SK-N-SH (cell line): ENCODE data around the gene HOXB5.

Source experiments
- EP300 ChIP-seq, 2 experiments: IDR thresholded peaks; 2 replicates each; pipeline versions ENCODE4 v1.4.0 to v1.6.1; 2012; ENCODE audit warnings: borderline replicate concordance in 1 of 2, low read depth in 1 of 2, low read length in 1 of 2
- MEF2A ChIP-seq: IDR thresholded peaks from 2 replicates; pipeline ENCODE4 v1.4.0; 2012; ENCODE audit warnings: low read depth, borderline replicate concordance
- NFIC ChIP-seq: IDR thresholded peaks from 2 replicates; pipeline ENCODE4 v1.4.0; 2012; ENCODE audit warnings: borderline replicate concordance
- NRF1 ChIP-seq: IDR thresholded peaks from 2 replicates; pipeline ENCODE4 v1.6.1; 2012; ENCODE audit warnings: low read depth, mild to moderate bottlenecking, low read length
- POLR2AphosphoS5 ChIP-seq: IDR thresholded peaks from 2 replicates; pipeline ENCODE4 v1.6.1; 2012; ENCODE audit warnings: low read depth, low read length
- RCOR1 ChIP-seq: fragments of 150-350 bp; IDR thresholded peaks from 2 replicates; pipeline ENCODE4 v1.6.1; 2017; ENCODE audit warnings: antibody characterized with exemption, low read length
- RFX5 ChIP-seq: IDR thresholded peaks from 2 replicates; pipeline ENCODE4 v1.6.1; 2012; ENCODE audit warnings: mild to moderate bottlenecking, improper control_type of control experiment, low read length
- SIN3A ChIP-seq: IDR thresholded peaks from 2 replicates; pipeline ENCODE4 v1.6.1; 2012; ENCODE audit warnings: low read depth, mild to moderate bottlenecking, low read length, moderate library complexity, borderline replicate concordance
- TAF1 ChIP-seq: IDR thresholded peaks from 2 replicates; pipeline ENCODE4 v1.6.1; 2012; ENCODE audit warnings: low read depth, mild to moderate bottlenecking, low read length, moderate library complexity, borderline replicate concordance
- TF ChIP-seq, protein P1 (sequence below): fragments of 150-350 bp; IDR thresholded peaks from 2 replicates; pipeline ENCODE4 v1.6.1; 2017; ENCODE audit warnings: antibody characterized with exemption, low read length, low read depth, borderline replicate concordance
- TF ChIP-seq, protein P2 (sequence below): IDR thresholded peaks from 2 replicates; pipeline ENCODE4; 2012
- TF ChIP-seq, protein P3 (sequence below): fragments of 200-600 bp; sonication (generic); IDR thresholded peaks from 2 replicates; pipeline ENCODE4 v1.6.1; 2017; ENCODE audit warnings: antibody characterized with exemption, mild to moderate bottlenecking, moderate library complexity
- TF ChIP-seq, protein P4 (sequence below): IDR thresholded peaks from 2 replicates; pipeline ENCODE4 v1.4.0; 2012; ENCODE audit warnings: low read depth
- TF ChIP-seq, protein P5 (sequence below): IDR thresholded peaks from 2 replicates; pipeline ENCODE4 v1.6.1; 2012; ENCODE audit warnings: mild to moderate bottlenecking, low read depth, low read length, moderate library complexity

DNA sequence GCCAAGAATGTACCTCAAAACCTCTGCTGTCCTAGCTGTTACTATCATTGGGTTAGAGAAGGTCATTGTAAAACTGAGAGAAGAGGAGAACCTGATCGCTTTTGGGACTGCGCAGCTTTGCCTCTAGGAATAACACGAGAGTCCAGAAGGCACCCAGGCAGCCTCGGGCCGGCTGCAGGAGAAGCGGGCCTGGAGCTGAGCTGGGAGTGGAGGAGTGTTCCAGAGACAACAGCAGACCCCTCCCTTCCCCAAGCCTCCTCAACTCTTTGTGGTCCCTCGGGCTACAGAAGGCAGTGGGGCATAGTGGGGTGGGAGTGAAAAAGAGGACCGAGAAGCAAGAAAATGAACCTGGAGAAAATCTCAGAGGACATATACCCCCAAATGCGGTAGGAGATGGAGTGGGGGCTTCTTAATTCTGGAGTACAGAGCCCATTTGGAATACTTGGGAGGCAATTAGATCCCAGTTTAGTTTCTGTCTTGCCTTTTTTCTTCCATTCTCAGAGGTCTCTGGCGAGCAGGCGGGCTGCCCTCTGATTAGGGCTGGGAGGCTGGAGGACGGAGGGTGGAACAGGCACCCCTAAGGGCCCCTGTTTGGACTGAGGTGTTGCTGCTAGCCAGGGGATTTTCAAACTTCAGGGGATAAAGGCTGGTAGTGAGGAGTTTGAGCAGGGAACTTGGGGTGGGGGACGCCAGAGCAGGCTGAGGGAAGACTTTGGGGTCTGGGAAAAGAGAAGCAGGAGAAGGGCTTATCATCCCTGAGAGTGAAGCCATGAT lies 35.3 kb downstream of the HOXB5 start:
- TF ChIP-seq, protein P1, sequence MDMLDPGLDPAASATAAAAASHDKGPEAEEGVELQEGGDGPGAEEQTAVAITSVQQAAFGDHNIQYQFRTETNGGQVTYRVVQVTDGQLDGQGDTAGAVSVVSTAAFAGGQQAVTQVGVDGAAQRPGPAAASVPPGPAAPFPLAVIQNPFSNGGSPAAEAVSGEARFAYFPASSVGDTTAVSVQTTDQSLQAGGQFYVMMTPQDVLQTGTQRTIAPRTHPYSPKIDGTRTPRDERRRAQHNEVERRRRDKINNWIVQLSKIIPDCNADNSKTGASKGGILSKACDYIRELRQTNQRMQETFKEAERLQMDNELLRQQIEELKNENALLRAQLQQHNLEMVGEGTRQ, result no peak
- no peak for TF ChIP-seq TAF1
- TF ChIP-seq, protein P2, sequence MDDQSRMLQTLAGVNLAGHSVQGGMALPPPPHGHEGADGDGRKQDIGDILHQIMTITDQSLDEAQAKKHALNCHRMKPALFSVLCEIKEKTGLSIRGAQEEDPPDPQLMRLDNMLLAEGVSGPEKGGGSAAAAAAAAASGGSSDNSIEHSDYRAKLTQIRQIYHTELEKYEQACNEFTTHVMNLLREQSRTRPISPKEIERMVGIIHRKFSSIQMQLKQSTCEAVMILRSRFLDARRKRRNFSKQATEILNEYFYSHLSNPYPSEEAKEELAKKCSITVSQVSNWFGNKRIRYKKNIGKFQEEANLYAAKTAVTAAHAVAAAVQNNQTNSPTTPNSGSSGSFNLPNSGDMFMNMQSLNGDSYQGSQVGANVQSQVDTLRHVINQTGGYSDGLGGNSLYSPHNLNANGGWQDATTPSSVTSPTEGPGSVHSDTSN, result no peak
- no peak for TF ChIP-seq NRF1
- TF ChIP-seq, protein P3, sequence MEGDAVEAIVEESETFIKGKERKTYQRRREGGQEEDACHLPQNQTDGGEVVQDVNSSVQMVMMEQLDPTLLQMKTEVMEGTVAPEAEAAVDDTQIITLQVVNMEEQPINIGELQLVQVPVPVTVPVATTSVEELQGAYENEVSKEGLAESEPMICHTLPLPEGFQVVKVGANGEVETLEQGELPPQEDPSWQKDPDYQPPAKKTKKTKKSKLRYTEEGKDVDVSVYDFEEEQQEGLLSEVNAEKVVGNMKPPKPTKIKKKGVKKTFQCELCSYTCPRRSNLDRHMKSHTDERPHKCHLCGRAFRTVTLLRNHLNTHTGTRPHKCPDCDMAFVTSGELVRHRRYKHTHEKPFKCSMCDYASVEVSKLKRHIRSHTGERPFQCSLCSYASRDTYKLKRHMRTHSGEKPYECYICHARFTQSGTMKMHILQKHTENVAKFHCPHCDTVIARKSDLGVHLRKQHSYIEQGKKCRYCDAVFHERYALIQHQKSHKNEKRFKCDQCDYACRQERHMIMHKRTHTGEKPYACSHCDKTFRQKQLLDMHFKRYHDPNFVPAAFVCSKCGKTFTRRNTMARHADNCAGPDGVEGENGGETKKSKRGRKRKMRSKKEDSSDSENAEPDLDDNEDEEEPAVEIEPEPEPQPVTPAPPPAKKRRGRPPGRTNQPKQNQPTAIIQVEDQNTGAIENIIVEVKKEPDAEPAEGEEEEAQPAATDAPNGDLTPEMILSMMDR, result no peak
- TF ChIP-seq RFX5, result no peak
- TF ChIP-seq, protein P4, sequence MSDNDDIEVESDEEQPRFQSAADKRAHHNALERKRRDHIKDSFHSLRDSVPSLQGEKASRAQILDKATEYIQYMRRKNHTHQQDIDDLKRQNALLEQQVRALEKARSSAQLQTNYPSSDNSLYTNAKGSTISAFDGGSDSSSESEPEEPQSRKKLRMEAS, result no peak
- no peak for TF ChIP-seq SIN3A
- TF ChIP-seq EP300 (IDR thresholded peaks at IDR 0.05; ENCODE audit: borderline replicate concordance in 1 of 2, low read depth in 1 of 2, low read length in 1 of 2), result no peak
- TF ChIP-seq NFIC, result no peak
- no peak for TF ChIP-seq RCOR1
- no peak for TF ChIP-seq POLR2AphosphoS5
- TF ChIP-seq, protein P5, sequence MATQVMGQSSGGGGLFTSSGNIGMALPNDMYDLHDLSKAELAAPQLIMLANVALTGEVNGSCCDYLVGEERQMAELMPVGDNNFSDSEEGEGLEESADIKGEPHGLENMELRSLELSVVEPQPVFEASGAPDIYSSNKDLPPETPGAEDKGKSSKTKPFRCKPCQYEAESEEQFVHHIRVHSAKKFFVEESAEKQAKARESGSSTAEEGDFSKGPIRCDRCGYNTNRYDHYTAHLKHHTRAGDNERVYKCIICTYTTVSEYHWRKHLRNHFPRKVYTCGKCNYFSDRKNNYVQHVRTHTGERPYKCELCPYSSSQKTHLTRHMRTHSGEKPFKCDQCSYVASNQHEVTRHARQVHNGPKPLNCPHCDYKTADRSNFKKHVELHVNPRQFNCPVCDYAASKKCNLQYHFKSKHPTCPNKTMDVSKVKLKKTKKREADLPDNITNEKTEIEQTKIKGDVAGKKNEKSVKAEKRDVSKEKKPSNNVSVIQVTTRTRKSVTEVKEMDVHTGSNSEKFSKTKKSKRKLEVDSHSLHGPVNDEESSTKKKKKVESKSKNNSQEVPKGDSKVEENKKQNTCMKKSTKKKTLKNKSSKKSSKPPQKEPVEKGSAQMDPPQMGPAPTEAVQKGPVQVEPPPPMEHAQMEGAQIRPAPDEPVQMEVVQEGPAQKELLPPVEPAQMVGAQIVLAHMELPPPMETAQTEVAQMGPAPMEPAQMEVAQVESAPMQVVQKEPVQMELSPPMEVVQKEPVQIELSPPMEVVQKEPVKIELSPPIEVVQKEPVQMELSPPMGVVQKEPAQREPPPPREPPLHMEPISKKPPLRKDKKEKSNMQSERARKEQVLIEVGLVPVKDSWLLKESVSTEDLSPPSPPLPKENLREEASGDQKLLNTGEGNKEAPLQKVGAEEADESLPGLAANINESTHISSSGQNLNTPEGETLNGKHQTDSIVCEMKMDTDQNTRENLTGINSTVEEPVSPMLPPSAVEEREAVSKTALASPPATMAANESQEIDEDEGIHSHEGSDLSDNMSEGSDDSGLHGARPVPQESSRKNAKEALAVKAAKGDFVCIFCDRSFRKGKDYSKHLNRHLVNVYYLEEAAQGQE, result no peak
- TF ChIP-seq MEF2A, result no peak
